Astrocyte of the cerebellum (primary cell): ENCODE results near the gene RGS6.

Source experiments
- DNase-seq: peaks from one replicate; pipeline ENCODE4 v3.0.0-alpha.2; 2011; ENCODE audit warnings: low read depth
- H3K4me3 ChIP-seq: 2 replicates; pipeline ENCODE4 v1.5.1; 2011; ENCODE audit warnings: mild to moderate bottlenecking, low read depth, low read length, moderate library complexity
- in situ Hi-C: cut with HindIII; loops from 2 replicates; pipeline ENCODE4 v1.10.0; 2017; ENCODE audit warnings: low sequenced_read_pairs
- TF ChIP-seq, protein P1 (sequence below): IDR thresholded peaks from 2 replicates; pipeline ENCODE4 v1.5.1; 2012; ENCODE audit warnings: low read length, low read depth, moderate library complexity, mild to moderate bottlenecking; ENCODE audit errors: missing control alignments

Gene RGS6

DNA sequence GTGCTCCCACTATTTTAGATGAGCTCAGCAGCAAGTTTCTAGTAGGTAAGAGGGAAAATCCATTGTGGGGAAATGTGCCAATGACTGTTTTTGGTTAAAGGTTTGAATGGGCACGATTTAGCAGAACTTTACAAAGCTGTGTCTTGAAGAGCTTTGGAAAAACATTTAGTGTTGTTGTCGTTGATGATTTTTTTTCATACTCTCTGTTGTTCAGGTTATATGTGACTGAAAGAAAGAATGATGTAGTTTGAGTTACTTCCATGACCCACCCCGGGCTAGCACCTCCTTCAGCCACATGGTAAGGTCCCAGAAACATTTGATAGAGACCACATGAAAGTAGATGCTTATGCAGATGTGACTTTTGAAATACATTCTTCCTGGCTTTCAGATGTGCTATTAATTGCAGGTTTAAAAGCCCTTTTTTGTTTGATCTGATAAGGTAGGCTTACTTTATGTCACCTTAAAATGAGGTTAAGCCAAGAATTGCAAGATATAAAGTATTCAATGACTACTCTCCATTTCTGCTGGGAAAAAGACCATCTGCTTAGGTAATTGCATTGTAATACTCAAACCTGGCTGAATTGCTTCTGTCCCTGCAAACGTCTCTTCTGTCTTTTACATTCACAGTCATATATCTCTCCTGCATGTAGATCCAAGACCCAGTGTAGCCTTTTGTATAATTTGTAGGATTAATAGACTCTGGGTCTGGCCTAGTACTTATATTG, 250.6 kb downstream of the RGS6 start:
- DNase-seq = no peak
- TF ChIP-seq, protein P1, sequence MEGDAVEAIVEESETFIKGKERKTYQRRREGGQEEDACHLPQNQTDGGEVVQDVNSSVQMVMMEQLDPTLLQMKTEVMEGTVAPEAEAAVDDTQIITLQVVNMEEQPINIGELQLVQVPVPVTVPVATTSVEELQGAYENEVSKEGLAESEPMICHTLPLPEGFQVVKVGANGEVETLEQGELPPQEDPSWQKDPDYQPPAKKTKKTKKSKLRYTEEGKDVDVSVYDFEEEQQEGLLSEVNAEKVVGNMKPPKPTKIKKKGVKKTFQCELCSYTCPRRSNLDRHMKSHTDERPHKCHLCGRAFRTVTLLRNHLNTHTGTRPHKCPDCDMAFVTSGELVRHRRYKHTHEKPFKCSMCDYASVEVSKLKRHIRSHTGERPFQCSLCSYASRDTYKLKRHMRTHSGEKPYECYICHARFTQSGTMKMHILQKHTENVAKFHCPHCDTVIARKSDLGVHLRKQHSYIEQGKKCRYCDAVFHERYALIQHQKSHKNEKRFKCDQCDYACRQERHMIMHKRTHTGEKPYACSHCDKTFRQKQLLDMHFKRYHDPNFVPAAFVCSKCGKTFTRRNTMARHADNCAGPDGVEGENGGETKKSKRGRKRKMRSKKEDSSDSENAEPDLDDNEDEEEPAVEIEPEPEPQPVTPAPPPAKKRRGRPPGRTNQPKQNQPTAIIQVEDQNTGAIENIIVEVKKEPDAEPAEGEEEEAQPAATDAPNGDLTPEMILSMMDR = no peak
- no peak overlapping the region for H3K4me3 ChIP-seq
- in situ Hi-C loops = no loop called here

GRCh38 chr14:72183631-72184030, 251.4 kb downstream of the RGS6 start:
- no peak for DNase-seq
- no peak overlapping the region for H3K4me3 ChIP-seq
- TF ChIP-seq, protein P1 = no peak
- in situ Hi-C loops = no loop called here

DNA sequence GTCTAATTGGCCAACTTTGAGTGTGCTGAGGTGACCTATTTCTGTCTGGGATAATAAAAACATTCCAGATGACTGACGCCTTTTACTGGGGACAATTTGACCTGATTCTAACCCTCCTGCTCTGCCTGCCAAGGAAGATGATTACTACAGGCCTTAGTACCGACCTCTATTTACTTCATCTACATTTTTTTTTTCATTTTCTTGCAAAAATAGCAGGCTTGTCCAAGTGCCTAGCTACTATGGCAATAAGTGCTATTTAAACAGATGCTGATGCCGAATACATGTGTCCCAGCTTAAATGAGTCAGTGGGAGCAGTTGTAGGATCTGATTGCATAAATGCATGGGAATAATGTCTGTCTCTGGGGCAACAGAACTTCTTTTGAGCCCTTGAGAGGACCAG, 254.3 kb downstream of the RGS6 start:
- in situ Hi-C loops = no loop called here
- no peak for DNase-seq
- TF ChIP-seq, protein P1 = no peak
- H3K4me3 ChIP-seq = no peak overlapping the region

DNA sequence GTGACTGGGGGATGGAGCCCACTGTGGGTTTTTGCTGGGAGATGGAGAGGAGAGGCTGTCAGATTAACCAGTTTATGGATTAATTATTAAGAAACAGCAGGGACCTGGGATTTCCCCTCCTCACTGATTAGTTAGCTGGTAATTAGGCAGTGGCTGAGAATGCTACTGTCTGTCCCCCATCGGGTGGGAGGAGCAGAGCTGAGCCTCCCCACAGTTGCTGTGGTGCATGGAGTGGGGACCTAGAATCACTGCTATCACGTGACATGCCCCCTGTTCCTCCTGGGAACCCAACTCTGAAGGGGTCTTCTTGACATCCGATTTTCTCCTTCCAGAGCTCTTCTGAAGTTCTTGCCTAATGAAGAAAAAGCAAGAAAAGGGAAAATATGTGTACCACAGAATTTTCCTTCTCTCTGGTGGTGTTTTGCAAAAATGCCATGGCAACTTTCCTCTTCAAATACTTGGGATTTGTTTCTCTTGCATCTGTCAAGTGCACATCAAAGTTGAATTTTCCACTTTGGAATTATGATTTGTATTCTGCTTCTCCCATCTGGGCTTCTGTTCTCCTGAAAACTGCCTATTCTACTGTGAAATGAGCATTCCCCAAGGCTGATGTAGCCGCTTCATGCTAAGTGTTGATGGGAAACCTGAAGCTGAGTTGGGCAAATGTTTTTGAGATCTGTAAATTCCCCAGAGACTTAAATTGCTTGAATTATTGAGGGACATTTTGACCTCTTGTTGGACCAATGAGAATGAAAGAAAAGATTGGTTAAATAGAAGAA, 264.2 kb downstream of the RGS6 start:
- no peak for DNase-seq
- H3K4me3 ChIP-seq = no peak overlapping the region
- TF ChIP-seq, protein P1 = no peak
- in situ Hi-C loops = no loop called here

- TF ChIP-seq, protein P1 = no peak
- DNase-seq = no peak
- in situ Hi-C loops = loop anchor here (5.0 kb wide), 1 partner anchor 51 kb away; no protein-coding TSS in a partner anchor
- no peak overlapping the region for H3K4me3 ChIP-seq
Measured at GRCh38 chr14:72201645-72202044, 269.4 kb downstream of the RGS6 start.

DNA sequence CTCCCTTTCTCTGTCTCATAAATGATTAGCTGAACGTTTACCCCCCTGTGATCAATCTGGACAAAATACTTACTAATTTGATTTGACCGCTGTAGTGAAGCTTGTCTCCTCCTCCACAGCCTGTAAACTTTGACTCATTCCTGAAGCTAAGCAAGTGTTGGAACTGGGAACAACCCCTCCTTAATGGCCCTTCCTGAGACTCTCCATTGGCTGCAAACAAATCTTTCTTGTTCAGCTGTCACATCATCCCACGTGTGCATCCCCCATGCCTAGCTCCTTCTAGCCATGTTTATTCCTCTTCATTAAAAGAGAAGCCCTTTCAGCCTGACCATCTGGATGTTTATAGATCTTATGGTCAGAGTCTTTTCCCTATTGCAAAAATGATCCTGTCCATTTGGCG, 281.2 kb downstream of the RGS6 start:
- no peak overlapping the region for H3K4me3 ChIP-seq
- no peak for DNase-seq
- in situ Hi-C loops = no loop called here
- TF ChIP-seq, protein P1 = no peak
